ENCODE results near the gene POC1A. TPM values are rescaled to one million over a fixed set of nuclear protein-coding genes. Genes with fewer than 3 reads are reported as not detected.

The POC1A gene
- total and polyA plus RNA-seq, 10 donors, result 1.6 to 4.4 (median 2.9) TPM

DNA sequence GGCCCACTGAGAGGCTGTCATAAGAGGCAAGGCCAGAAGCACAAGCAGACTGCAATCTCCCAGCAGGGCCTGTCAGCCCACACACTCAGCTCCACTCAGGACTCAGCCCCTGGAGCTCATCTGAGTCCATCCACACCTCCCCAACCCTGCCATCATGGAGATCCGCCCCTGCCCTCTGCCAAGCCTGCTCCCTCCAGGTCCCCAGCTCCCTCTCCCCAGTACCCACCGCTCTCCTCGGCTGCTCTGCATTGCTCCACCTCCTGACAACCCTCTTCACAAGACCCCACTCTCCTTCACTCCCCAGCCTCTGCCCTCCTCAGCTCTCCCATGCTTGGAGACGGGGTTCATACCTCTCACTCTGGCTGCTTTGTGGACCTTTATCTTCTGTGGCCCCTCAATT is 11.1 kb downstream of the POC1A start:
- no peak for DNase-seq
- WGBS, 5 donors, result 96 to 98% (median 97%) methylated on average over 4 of the region's 4 CpGs
- TF ChIP-seq POLR2A (IDR thresholded peaks at IDR 0.05) (no peak), POLR2AphosphoS5 (IDR thresholded peaks at IDR 0.05) (no peak)
- TF ChIP-seq, protein P1, sequence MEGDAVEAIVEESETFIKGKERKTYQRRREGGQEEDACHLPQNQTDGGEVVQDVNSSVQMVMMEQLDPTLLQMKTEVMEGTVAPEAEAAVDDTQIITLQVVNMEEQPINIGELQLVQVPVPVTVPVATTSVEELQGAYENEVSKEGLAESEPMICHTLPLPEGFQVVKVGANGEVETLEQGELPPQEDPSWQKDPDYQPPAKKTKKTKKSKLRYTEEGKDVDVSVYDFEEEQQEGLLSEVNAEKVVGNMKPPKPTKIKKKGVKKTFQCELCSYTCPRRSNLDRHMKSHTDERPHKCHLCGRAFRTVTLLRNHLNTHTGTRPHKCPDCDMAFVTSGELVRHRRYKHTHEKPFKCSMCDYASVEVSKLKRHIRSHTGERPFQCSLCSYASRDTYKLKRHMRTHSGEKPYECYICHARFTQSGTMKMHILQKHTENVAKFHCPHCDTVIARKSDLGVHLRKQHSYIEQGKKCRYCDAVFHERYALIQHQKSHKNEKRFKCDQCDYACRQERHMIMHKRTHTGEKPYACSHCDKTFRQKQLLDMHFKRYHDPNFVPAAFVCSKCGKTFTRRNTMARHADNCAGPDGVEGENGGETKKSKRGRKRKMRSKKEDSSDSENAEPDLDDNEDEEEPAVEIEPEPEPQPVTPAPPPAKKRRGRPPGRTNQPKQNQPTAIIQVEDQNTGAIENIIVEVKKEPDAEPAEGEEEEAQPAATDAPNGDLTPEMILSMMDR (IDR thresholded peaks at IDR 0.05 in 8 of 11, conservative IDR thresholded peaks at IDR 0.05 in 3 of 11), result no peak
- peaks cover 0 to 16% (median 8%) of the 10 kb centered on the region in 6 donors for H3K4me1 ChIP-seq
- intact Hi-C loops (cut with DNase I; ENCODE audit: low total_unique reads), result loop anchor here (2.0 to 5.0 kb wide), 2 partner anchors 142 to 196 kb away; no protein-coding TSS in a partner anchor
- no peak overlapping the region for H3K27ac ChIP-seq
- no peaks in the 10 kb centered on the region for H3K27me3 ChIP-seq (replicated peaks in 1 of 7)
- peaks cover 0 to 63% (median 0%) of the 10 kb centered on the region in 6 donors for H3K36me3 ChIP-seq
- no peaks in the 10 kb centered on the region for H3K9me3 ChIP-seq
- no peak overlapping the region for H3K4me3 ChIP-seq

DNA sequence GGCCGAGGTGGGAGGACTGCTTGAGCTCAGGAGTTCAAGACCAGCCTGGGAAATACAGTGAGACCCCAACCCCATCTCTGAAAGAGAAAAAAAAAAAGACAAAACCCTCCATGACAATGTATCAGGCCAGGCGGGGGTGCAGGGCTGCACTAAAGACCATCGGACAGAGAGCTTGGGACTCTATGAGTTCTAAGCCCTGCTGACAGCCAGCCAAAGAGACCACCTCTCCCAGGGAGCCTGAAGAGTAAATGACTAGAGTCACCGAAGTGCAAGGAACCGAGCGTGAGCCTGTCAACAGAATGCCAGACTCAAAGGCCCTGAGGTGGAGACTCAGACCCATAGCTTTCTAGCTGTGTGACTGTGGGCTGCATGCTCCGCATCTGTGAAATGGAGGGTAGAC is 12.5 kb downstream of the POC1A start:
- H3K27ac ChIP-seq, result no peak overlapping the region
- no peak overlapping the region for H3K4me3 ChIP-seq
- no peaks in the 10 kb centered on the region for H3K9me3 ChIP-seq
- DNase-seq, result peak; percentile 57
- intact Hi-C loops (cut with DNase I; ENCODE audit: low total_unique reads), result loop anchor here (2.0 to 5.0 kb wide), 2 partner anchors 141 to 194 kb away; no protein-coding TSS in a partner anchor
- TF ChIP-seq POLR2AphosphoS5 (IDR thresholded peaks at IDR 0.05), result no peak
- TF ChIP-seq POLR2A (IDR thresholded peaks at IDR 0.05), result no peak
- TF ChIP-seq, protein P1 (IDR thresholded peaks at IDR 0.05 in 8 of 11, conservative IDR thresholded peaks at IDR 0.05 in 3 of 11), result no peak
- peaks cover 0 to 20% (median 8%) of the 10 kb centered on the region in 6 donors for H3K4me1 ChIP-seq
- WGBS, 5 donors, result 89 to 100% (median 97%) methylated on average over 7 of the region's 7 CpGs
- H3K36me3 ChIP-seq, result peaks cover 0 to 66% (median 0%) of the 10 kb centered on the region in 6 donors
- no peaks in the 10 kb centered on the region for H3K27me3 ChIP-seq (replicated peaks in 1 of 7)

DNA sequence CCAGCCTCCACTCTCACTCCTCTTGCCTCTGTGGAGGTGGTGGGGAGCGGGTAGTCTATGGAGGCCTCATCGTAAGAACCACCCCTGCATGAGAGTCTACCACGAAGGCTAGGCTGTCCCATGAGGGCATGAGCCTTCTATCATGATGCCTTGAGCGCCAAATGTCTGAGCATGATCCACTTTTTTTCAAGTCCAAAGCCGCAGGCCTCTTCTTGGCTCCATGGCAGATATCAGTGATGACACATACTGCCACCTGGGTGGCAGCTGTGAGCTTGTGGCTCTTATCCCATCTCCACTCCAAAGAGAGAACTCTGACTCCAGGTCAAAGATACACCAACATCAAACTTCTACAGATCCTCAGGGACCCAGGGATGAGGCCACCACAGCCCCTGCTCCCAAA is 13.5 kb downstream of the POC1A start:
- intact Hi-C loops (cut with DNase I; ENCODE audit: low total_unique reads), result loop anchor here (5.0 kb wide), 1 partner anchor 193 kb away; no protein-coding TSS in a partner anchor
- Histone ChIP-seq H3K36me3 (peaks cover 0 to 59% (median 0%) of the 10 kb centered on the region in 6 donors), H3K27ac (no peak overlapping the region), H3K27me3 (replicated peaks in 1 of 7) (no peaks in the 10 kb centered on the region), H3K4me1 (peaks cover 0 to 24% (median 8%) of the 10 kb centered on the region in 6 donors), H3K4me3 (no peak overlapping the region), H3K9me3 (no peaks in the 10 kb centered on the region)
- TF ChIP-seq, protein P1 (IDR thresholded peaks at IDR 0.05 in 8 of 11, conservative IDR thresholded peaks at IDR 0.05 in 3 of 11), result no peak
- no peak for TF ChIP-seq POLR2A (IDR thresholded peaks at IDR 0.05)
- TF ChIP-seq POLR2AphosphoS5 (IDR thresholded peaks at IDR 0.05), result no peak
- 94 to 99% (median 97%) methylated on average over 5 of the region's 5 CpGs for WGBS, 5 donors
- peak; percentile 27 for DNase-seq

DNA sequence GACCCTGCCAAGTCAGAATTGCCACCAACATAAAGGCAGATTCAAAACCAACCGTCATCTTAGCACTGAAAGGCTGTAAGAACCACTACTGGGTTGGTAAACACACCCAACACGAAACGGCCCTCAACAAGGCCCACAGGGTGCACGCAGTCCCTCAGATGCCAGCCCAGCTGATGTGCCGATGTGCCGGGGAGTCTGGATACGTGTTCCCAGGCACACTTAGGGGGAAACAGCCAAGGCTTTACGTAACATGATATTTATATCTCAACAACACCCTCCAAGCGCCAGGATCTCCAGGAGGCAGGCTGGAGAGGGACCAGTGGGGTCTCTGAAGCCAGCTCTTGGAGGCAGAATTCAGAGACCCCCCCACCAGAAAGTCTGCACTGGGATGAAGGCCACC is 14.2 kb downstream of the POC1A start:
- H3K27ac ChIP-seq, result no peak overlapping the region
- H3K9me3 ChIP-seq, result no peaks in the 10 kb centered on the region
- no peak for DNase-seq
- H3K36me3 ChIP-seq, result peaks cover 0 to 52% (median 0%) of the 10 kb centered on the region in 6 donors
- 93 to 98% (median 96%) methylated on average over 8 to 9 of the region's 9 CpGs for WGBS, 5 donors
- intact Hi-C loops (cut with DNase I; ENCODE audit: low total_unique reads), result loop anchor here (5.0 kb wide), 1 partner anchor 193 kb away; no protein-coding TSS in a partner anchor
- TF ChIP-seq, protein P1 (IDR thresholded peaks at IDR 0.05 in 8 of 11, conservative IDR thresholded peaks at IDR 0.05 in 3 of 11), result no peak
- TF ChIP-seq POLR2AphosphoS5 (IDR thresholded peaks at IDR 0.05) (no peak), POLR2A (IDR thresholded peaks at IDR 0.05) (no peak)
- peaks cover 0 to 24% (median 8%) of the 10 kb centered on the region in 6 donors for H3K4me1 ChIP-seq
- H3K27me3 ChIP-seq (replicated peaks in 1 of 7), result no peaks in the 10 kb centered on the region
- no peak overlapping the region for H3K4me3 ChIP-seq
